Keratinocyte (primary cell): ENCODE data around the gene RNF145. TPM values are rescaled to one million over a fixed set of nuclear protein-coding genes. Genes with fewer than 3 reads are reported as not detected.

Experiments used
- DNase-seq: peaks from one replicate; pipeline ENCODE4 v3.0.0-alpha.2; 2011; ENCODE audit warnings: low read depth, missing footprints, low spot score
- FAIRE-seq: peaks from 2 replicates; lab custom pipeline; 2011; peaks lifted over from hg19 to GRCh38; lab: Jason Lieb, UNC
- H2AFZ ChIP-seq: 2 replicates; pipeline ENCODE4 v1.6.0; 2012; ENCODE audit warnings: low read length, control low read depth, inconsistent platforms; ENCODE audit not compliant: control insufficient read depth
- H3K27ac ChIP-seq: 2 replicates; pipeline ENCODE4 v1.5.1; 2011; ENCODE audit warnings: low read length; ENCODE audit not compliant: control insufficient read depth, insufficient read depth
- H3K27me3 ChIP-seq: 3 replicates; pipeline ENCODE4 v1.6.0; 2011; ENCODE audit warnings: low read length; ENCODE audit not compliant: control insufficient read depth, insufficient read depth; ENCODE audit errors: extremely low read depth
- H3K36me3 ChIP-seq, 2 experiments: 2 replicates in 1 of 2; 3 replicates in 1 of 2; pipeline ENCODE4 v1.5.1; 2011; ENCODE audit warnings: low read length in 2 of 2, mild to moderate bottlenecking in 1 of 2; ENCODE audit not compliant: control insufficient read depth in 2 of 2, insufficient read depth in 2 of 2; ENCODE audit errors: extremely low read depth in 1 of 2
- H3K4me1 ChIP-seq: 3 replicates; pipeline ENCODE4 v1.5.1; 2011; ENCODE audit warnings: low read length; ENCODE audit not compliant: control insufficient read depth, insufficient read depth; ENCODE audit errors: extremely low read depth
- H3K4me2 ChIP-seq: 3 replicates; pipeline ENCODE4 v1.6.0; 2011; ENCODE audit warnings: low read depth, low read length; ENCODE audit not compliant: control insufficient read depth, insufficient read depth; ENCODE audit errors: extremely low read depth
- H3K4me3 ChIP-seq, 3 experiments: fragments of 200-600 bp in 1 of 3; sonication (generic) in 1 of 3; 2 replicates in 2 of 3; 3 replicates in 1 of 3; pipeline ENCODE4 v1.5.1; 2011 to 2016; ENCODE audit warnings: low read length in 3 of 3, mild to moderate bottlenecking in 3 of 3, control low read depth in 2 of 3, inconsistent platforms in 1 of 3, low read depth in 1 of 3, mixed read lengths in 1 of 3, mixed run types in 1 of 3, moderate library complexity in 1 of 3; ENCODE audit not compliant: control insufficient read depth in 2 of 3, insufficient read depth in 2 of 3; ENCODE audit errors: extremely low read depth in 1 of 3
- H3K79me2 ChIP-seq: 2 replicates; pipeline ENCODE4 v1.6.0; 2012; ENCODE audit warnings: low read length; ENCODE audit not compliant: control insufficient read depth, insufficient read depth
- H3K9ac ChIP-seq: 3 replicates; pipeline ENCODE4 v1.6.0; 2011; ENCODE audit warnings: low read length; ENCODE audit not compliant: control insufficient read depth, insufficient read depth; ENCODE audit errors: extremely low read depth
- H3K9me1 ChIP-seq: 3 replicates; pipeline ENCODE4 v1.6.0; 2011; ENCODE audit warnings: low read length; ENCODE audit not compliant: control insufficient read depth, insufficient read depth; ENCODE audit errors: extremely low read depth
- H3K9me3 ChIP-seq: 2 replicates; pipeline ENCODE4 v1.5.1; 2012; ENCODE audit warnings: low read depth, low read length; ENCODE audit not compliant: control insufficient read depth
- H4K20me1 ChIP-seq: 3 replicates; pipeline ENCODE4 v1.6.0; 2011; ENCODE audit warnings: low read length; ENCODE audit not compliant: control insufficient read depth, insufficient read depth; ENCODE audit errors: extremely low read depth
- EZH2 ChIP-seq: IDR thresholded peaks from one replicate; pipeline ENCODE4 v1.6.1; 2012; ENCODE audit warnings: inconsistent platforms, mild to moderate bottlenecking, low read length, moderate library complexity
- dilution Hi-C: fragments of 300-500 bp; cut with MboI; formaldehyde crosslinking; loops from one replicate; pipeline ENCODE4 v1.7.0; 2020; ENCODE audit warnings: low sequenced_read_pairs; ENCODE audit not compliant: extremely low pct_ligation_motif_present
- polyA plus RNA-seq, 5 experiments: library from polyadenylated mRNA; depleted of rRNA in 3 of 5; stranded (reverse) in 3 of 5; stranded (forward) in 1 of 5; unstranded in 1 of 5; fragments of >200 nt; gene quantifications; 1 replicate in 1 of 5; 2 replicates in 3 of 5; 3 replicates in 1 of 5; pipeline versions ENCODE4 v1.2.1 to v1.2.3, GENCODE V29; 2011 to 2012; ENCODE audit warnings: missing spikeins in 2 of 5, low read depth in 1 of 5, low replicate concordance in 1 of 5
- TF ChIP-seq, protein P1 (sequence below), 3 experiments: IDR thresholded peaks in 1 of 3; conservative IDR thresholded peaks in 1 of 3; optimal IDR thresholded peaks in 1 of 3; 2 replicates in 2 of 3; 3 replicates in 1 of 3; pipeline versions ENCODE3 to v1.5.1; 2011; ENCODE audit warnings: low read length in 3 of 3, mild to moderate bottlenecking in 3 of 3, moderate library complexity in 2 of 3, control low read depth in 1 of 3, inconsistent platforms in 1 of 3; ENCODE audit not compliant: insufficient read depth in 2 of 3; ENCODE audit errors: extremely low read depth in 1 of 3

The RNF145 gene
- polyA plus RNA-seq, 1 donor (not counting 4 experiments of a cell fraction or from before 2014, with no cell fraction given): 78.6 TPM

- no peaks in the 10 kb centered on the region for H3K9me3 ChIP-seq
- peaks cover 79% of the 10 kb centered on the region for H3K79me2 ChIP-seq
- DNase-seq (no peak), FAIRE-seq (no peak)
- TF ChIP-seq EZH2: no peak
- TF ChIP-seq, protein P1, sequence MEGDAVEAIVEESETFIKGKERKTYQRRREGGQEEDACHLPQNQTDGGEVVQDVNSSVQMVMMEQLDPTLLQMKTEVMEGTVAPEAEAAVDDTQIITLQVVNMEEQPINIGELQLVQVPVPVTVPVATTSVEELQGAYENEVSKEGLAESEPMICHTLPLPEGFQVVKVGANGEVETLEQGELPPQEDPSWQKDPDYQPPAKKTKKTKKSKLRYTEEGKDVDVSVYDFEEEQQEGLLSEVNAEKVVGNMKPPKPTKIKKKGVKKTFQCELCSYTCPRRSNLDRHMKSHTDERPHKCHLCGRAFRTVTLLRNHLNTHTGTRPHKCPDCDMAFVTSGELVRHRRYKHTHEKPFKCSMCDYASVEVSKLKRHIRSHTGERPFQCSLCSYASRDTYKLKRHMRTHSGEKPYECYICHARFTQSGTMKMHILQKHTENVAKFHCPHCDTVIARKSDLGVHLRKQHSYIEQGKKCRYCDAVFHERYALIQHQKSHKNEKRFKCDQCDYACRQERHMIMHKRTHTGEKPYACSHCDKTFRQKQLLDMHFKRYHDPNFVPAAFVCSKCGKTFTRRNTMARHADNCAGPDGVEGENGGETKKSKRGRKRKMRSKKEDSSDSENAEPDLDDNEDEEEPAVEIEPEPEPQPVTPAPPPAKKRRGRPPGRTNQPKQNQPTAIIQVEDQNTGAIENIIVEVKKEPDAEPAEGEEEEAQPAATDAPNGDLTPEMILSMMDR (optimal IDR thresholded peaks at IDR 0.05 in 1 of 3, IDR thresholded peaks at IDR 0.05 in 1 of 3, conservative IDR thresholded peaks at IDR 0.05 in 1 of 3; ENCODE audit: extremely low read depth in 1 of 3, insufficient read depth in 2 of 3, low read length in 3 of 3): no peak
- dilution Hi-C loops: no loop called here
- H3K36me3 ChIP-seq: peaks cover 7 to 21% of the 10 kb centered on the region in 2 experiments
- H3K27ac ChIP-seq: no peak overlapping the region
- no peaks in the 10 kb centered on the region for H3K27me3 ChIP-seq
- H3K4me2 ChIP-seq: no peak overlapping the region
- no peaks in the 10 kb centered on the region for H4K20me1 ChIP-seq
- no peak overlapping the region for H2AFZ ChIP-seq
- H3K4me3 ChIP-seq: no peak overlapping the region
- H3K4me1 ChIP-seq: no peaks in the 10 kb centered on the region
- H3K9me1 ChIP-seq: no peaks in the 10 kb centered on the region
- H3K9ac ChIP-seq: no peak overlapping the region
Observed at GRCh38 chr5:159195775-159196174, 13.6 kb downstream of the RNF145 start.

DNA sequence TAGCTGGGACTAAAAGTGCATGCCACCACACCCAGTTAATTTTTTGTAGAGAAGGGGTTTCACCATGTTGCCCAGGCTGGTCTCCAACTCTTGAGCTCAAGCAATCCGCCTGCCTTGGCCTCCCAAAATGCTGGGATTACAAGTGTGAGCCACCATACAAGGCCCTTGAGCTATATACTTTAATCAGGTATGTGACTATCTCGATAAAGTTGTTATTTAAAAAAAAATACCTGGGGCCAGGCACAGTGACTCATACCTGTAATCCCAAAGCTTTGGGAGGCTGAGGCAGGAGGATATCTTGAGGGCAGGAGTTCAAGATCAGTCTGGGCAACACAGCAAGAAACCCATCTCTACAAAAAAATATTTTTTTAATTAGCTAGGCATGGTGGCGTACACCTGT is 19.2 kb downstream of the RNF145 start:
- dilution Hi-C loops: no loop called here
- H3K4me1 ChIP-seq: peaks cover 15% of the 10 kb centered on the region
- TF ChIP-seq, protein P1 (optimal IDR thresholded peaks at IDR 0.05 in 1 of 3, IDR thresholded peaks at IDR 0.05 in 1 of 3, conservative IDR thresholded peaks at IDR 0.05 in 1 of 3; ENCODE audit: extremely low read depth in 1 of 3, insufficient read depth in 2 of 3, low read length in 3 of 3): no peak
- no peak for TF ChIP-seq EZH2
- no peak overlapping the region for H3K9ac ChIP-seq
- no peak overlapping the region for H3K4me2 ChIP-seq
- peaks cover 9 to 22% of the 10 kb centered on the region in 2 experiments for H3K36me3 ChIP-seq
- peaks cover 58% of the 10 kb centered on the region for H3K79me2 ChIP-seq
- no peaks in the 10 kb centered on the region for H3K9me1 ChIP-seq
- H3K4me3 ChIP-seq: no peak overlapping the region
- no peak for FAIRE-seq
- no peak overlapping the region for H2AFZ ChIP-seq
- H3K27me3 ChIP-seq: no peaks in the 10 kb centered on the region
- DNase-seq: no peak
- H3K9me3 ChIP-seq: no peaks in the 10 kb centered on the region
- H3K27ac ChIP-seq: no peak overlapping the region
- H4K20me1 ChIP-seq: no peaks in the 10 kb centered on the region
